T-cell (primary cell): ENCODE results near the gene MTMR4. TPM values are rescaled to one million over a fixed set of nuclear protein-coding genes. Genes with fewer than 3 reads are reported as not detected.
A peak's percentile ranks its signal among the peaks of the same experiment; 100 is the strongest.

Experiments
- ATAC-seq, 4 experiments: fragments of 200-7000 bp in 3 of 4; fragments of 150-1000 bp in 1 of 4; cut with Tn5 transposase; replicated peaks in 1 of 4; 1 replicate in 3 of 4; 2 replicates in 1 of 4; pipeline ENCODE4 v1.10.0; 2021; ENCODE audit warnings: moderate library complexity in 3 of 4, mild to moderate bottlenecking in 2 of 4, moderate number of reproducible peaks in 1 of 4
- CTCF ChIA-PET, 2 donors: fragments of 300-600 bp; sonication (Branson Sonifier 250); formaldehyde crosslinking; loops; one replicate each; lab custom pipeline; 2022; ENCODE audit warnings: antibody characterized with exemption in 2 of 2; lab: Charles Lee
- POLR2A ChIA-PET, 2 donors: fragments of 300-600 bp; sonication (Branson Sonifier 250); formaldehyde crosslinking; loops; one replicate each; lab custom pipeline; 2022; ENCODE audit warnings: antibody characterized with exemption in 2 of 2; lab: Charles Lee
- DNase-seq, 35 experiments: peaks; one replicate each; pipeline versions ENCODE4 v3.0.0 to v3.0.0-alpha.2; 2013 to 2023
- H3K27ac ChIP-seq: one replicate; pipeline ENCODE4 v1.5.1; 2013; ENCODE audit warnings: low read length
- H3K27me3 ChIP-seq, 2 experiments: replicated peaks in 1 of 2; 1 replicate in 1 of 2; 2 replicates in 1 of 2; pipeline versions ENCODE4 v1.6.1 to v1.7.0; 2013; ENCODE audit warnings: low read length in 1 of 2, mixed read lengths in 1 of 2; ENCODE audit not compliant: control insufficient read depth in 2 of 2, insufficient read depth in 2 of 2; ENCODE audit errors: extremely low read depth in 1 of 2
- H3K36me3 ChIP-seq, 2 donors: 1 replicate in 1 of 2; 2 replicates in 1 of 2; pipeline versions ENCODE4 v1.6.1 to v1.7.0; 2013; ENCODE audit warnings: low read length in 1 of 2; ENCODE audit not compliant: control insufficient read depth in 2 of 2, insufficient read depth in 1 of 2; ENCODE audit errors: extremely low read depth in 1 of 2
- H3K4me1 ChIP-seq, 2 experiments: 1 replicate in 1 of 2; 2 replicates in 1 of 2; pipeline versions ENCODE4 v1.6.1 to v1.7.0; 2013; ENCODE audit warnings: low read length in 2 of 2, mixed read lengths in 1 of 2; ENCODE audit not compliant: insufficient read depth in 2 of 2, control insufficient read depth in 1 of 2; ENCODE audit errors: extremely low read depth in 1 of 2
- H3K4me3 ChIP-seq, 2 donors: 1 replicate in 1 of 2; 2 replicates in 1 of 2; pipeline versions ENCODE4 v1.5.1 to v1.7.0; 2013; ENCODE audit warnings: mild to moderate bottlenecking in 2 of 2, low read length in 1 of 2, moderate library complexity in 1 of 2; ENCODE audit not compliant: control insufficient read depth in 1 of 2; ENCODE audit errors: extremely low read depth in 1 of 2
- H3K9me3 ChIP-seq: 2 replicates; pipeline ENCODE4 v1.7.0; 2013
- H3K27ac Mint-ChIP-seq, 2 donors: one replicate each; pipeline ENCODE4 v1.8.0; 2020 to 2021; ENCODE audit warnings: mild to moderate bottlenecking in 2 of 2, mixed read lengths in 2 of 2
- H3K27me3 Mint-ChIP-seq, 2 donors: one replicate each; pipeline ENCODE4 v1.8.0; 2021 to 2022; ENCODE audit warnings: mixed read lengths in 2 of 2
- H3K36me3 Mint-ChIP-seq: one replicate; pipeline ENCODE4 v1.8.0; 2021; ENCODE audit warnings: mixed read lengths
- H3K4me1 Mint-ChIP-seq, 3 donors: one replicate each; pipeline ENCODE4 v1.8.0; 2020 to 2022; ENCODE audit warnings: mixed read lengths in 3 of 3, mild to moderate bottlenecking in 1 of 3
- H3K4me3 Mint-ChIP-seq, 3 donors: one replicate each; pipeline ENCODE4 v1.8.0; 2020 to 2022; ENCODE audit warnings: mild to moderate bottlenecking in 3 of 3, mixed read lengths in 3 of 3, moderate library complexity in 3 of 3
- H3K9me3 Mint-ChIP-seq, 3 donors: one replicate each; pipeline ENCODE4 v1.8.0; 2020 to 2022; ENCODE audit warnings: mixed read lengths in 3 of 3
- WGBS: methylation state at CpG from one replicate; pipeline ENCODE4 v1.1.5; 2013; ENCODE audit warnings: missing lambda C conversion rate; ENCODE audit not compliant: insufficient coverage; 5-methylcytosine and 5-hydroxymethylcytosine counted together
- total RNA-seq, 35 experiments: library from RNA in 6 of 35; stranded (reverse) in 6 of 35; fragments of 120-200 nt in 1 of 35; gene quantifications; one replicate each; pipeline versions ENCODE4 v1.2.1 to v1.2.4 and lab custom pipeline; 2013 to 2026

MTMR4 gene
- total RNA-seq, 5 donors from 2014 or later (not counting 1 experiment from before 2014, with no cell fraction given) = 43.1 to 55.1 (median 53.1) TPM

- ChIA-PET POLR2A (no interaction called here), CTCF (interaction anchor here in 1 of 2 donors (0.6 kb wide), 1 partner anchor 394 kb away, joined by 3 read pairs; no protein-coding TSS in a partner anchor)
- Histone ChIP-seq H3K4me1 (peaks cover 0 to 16% of the 10 kb centered on the region in 2 experiments), H3K36me3 (no peaks in the 10 kb centered on the region), H3K4me3 (no peak overlapping the region), H3K27ac (no peak overlapping the region), H3K27me3 (peaks cover 0 to 59% of the 10 kb centered on the region in 2 experiments), H3K9me3 (no peaks in the 10 kb centered on the region)
- H3K9me3 Mint-ChIP-seq = no peaks in the 10 kb centered on the region
- WGBS = 40% methylated on average over 1 of the region's 2 CpGs
- peak overlapping the region; percentile 28 to 61 (median 54) for H3K4me3 Mint-ChIP-seq
- H3K27me3 Mint-ChIP-seq = peaks cover 28% of the 10 kb centered on the region in 2 donors
- no peaks in the 10 kb centered on the region for H3K36me3 Mint-ChIP-seq
- ATAC-seq = no peak
- H3K27ac Mint-ChIP-seq = no peak overlapping the region
- DNase-seq = no peak
- H3K4me1 Mint-ChIP-seq = peaks cover 0 to 5% (median 3%) of the 10 kb centered on the region in 3 donors
These were observed 16.2 kb upstream of the MTMR4 start for GRCh38 chr17:58530655-58531054.

GRCh38 chr17:58529275-58529674, 14.8 kb upstream of the MTMR4 start:
- POLR2A ChIA-PET = no interaction called here
- Histone ChIP-seq H3K4me3 (no peak overlapping the region), H3K4me1 (peaks cover 0 to 16% of the 10 kb centered on the region in 2 experiments), H3K9me3 (no peaks in the 10 kb centered on the region), H3K27ac (no peak overlapping the region), H3K36me3 (no peaks in the 10 kb centered on the region), H3K27me3 (peaks cover 0 to 54% of the 10 kb centered on the region in 2 experiments)
- H3K36me3 Mint-ChIP-seq = no peaks in the 10 kb centered on the region
- no peak for DNase-seq
- H3K4me3 Mint-ChIP-seq = no peak overlapping the region
- CTCF ChIA-PET = interaction anchor here in 1 of 2 donors (0.5 kb wide), 1 partner anchor 10 kb away, joined by 3 read pairs; no protein-coding TSS in a partner anchor
- H3K27ac Mint-ChIP-seq = no peak overlapping the region
- no peak for ATAC-seq
- peaks cover 16 to 22% of the 10 kb centered on the region in 2 donors for H3K27me3 Mint-ChIP-seq
- H3K9me3 Mint-ChIP-seq = no peaks in the 10 kb centered on the region
- WGBS = 83% methylated on average over 1 of the region's 1 CpG
- peaks cover 0 to 5% (median 3%) of the 10 kb centered on the region in 3 donors for H3K4me1 Mint-ChIP-seq

- H3K27ac Mint-ChIP-seq = no peak overlapping the region
- H3K4me1 ChIP-seq = peaks cover 0 to 16% of the 10 kb centered on the region in 2 experiments
- no peak overlapping the region for H3K27ac ChIP-seq
- H3K36me3 Mint-ChIP-seq = no peaks in the 10 kb centered on the region
- H3K27me3 Mint-ChIP-seq = peaks cover 15 to 19% of the 10 kb centered on the region in 2 donors
- H3K27me3 ChIP-seq = peaks cover 0 to 46% of the 10 kb centered on the region in 2 experiments
- ChIA-PET CTCF (interaction anchor here in 1 of 2 donors (0.6 kb wide), 1 partner anchor 11 kb away, joined by 3 read pairs; no protein-coding TSS in a partner anchor), POLR2A (interaction anchor here in 1 of 2 donors (0.6 kb wide), 1 partner anchor 26 kb away, joined by 6 read pairs; no protein-coding TSS in a partner anchor)
- no peaks in the 10 kb centered on the region for H3K9me3 Mint-ChIP-seq
- peaks cover 0 to 5% (median 3%) of the 10 kb centered on the region in 3 donors for H3K4me1 Mint-ChIP-seq
- WGBS = 60% methylated on average over 1 of the region's 3 CpGs
- H3K4me3 Mint-ChIP-seq = no peak overlapping the region
- no peak overlapping the region for H3K4me3 ChIP-seq
- no peaks in the 10 kb centered on the region for H3K9me3 ChIP-seq
- DNase-seq = no peak
- H3K36me3 ChIP-seq = no peaks in the 10 kb centered on the region
- ATAC-seq = no peak
These were observed 14.0 kb upstream of the MTMR4 start for GRCh38 chr17:58528443-58528842.

GRCh38 chr17:58527949-58528348, 13.5 kb upstream of the MTMR4 start:
- Mint-ChIP-seq H3K4me1 (peaks cover 0 to 5% (median 3%) of the 10 kb centered on the region in 3 donors), H3K27me3 (peaks cover 10 to 18% of the 10 kb centered on the region in 2 donors), H3K27ac (no peak overlapping the region), H3K36me3 (no peaks in the 10 kb centered on the region), H3K9me3 (no peaks in the 10 kb centered on the region), H3K4me3 (no peak overlapping the region)
- CTCF ChIA-PET = interaction anchor here in 1 of 2 donors (0.7 kb wide), 1 partner anchor 11 kb away, joined by 3 read pairs; no protein-coding TSS in a partner anchor
- no peak overlapping the region for H3K4me3 ChIP-seq
- no peaks in the 10 kb centered on the region for H3K9me3 ChIP-seq
- H3K36me3 ChIP-seq = no peaks in the 10 kb centered on the region
- DNase-seq (no peak), ATAC-seq (no peak)
- 100% methylated on average over 1 of the region's 3 CpGs for WGBS
- H3K4me1 ChIP-seq = peaks cover 0 to 16% of the 10 kb centered on the region in 2 experiments
- POLR2A ChIA-PET = interaction anchor here in 1 of 2 donors (0.6 kb wide), 1 partner anchor 27 kb away, joined by 6 read pairs; no protein-coding TSS in a partner anchor
- H3K27ac ChIP-seq = no peak overlapping the region
- peaks cover 0 to 43% of the 10 kb centered on the region in 2 experiments for H3K27me3 ChIP-seq

- POLR2A ChIA-PET = no interaction called here
- H3K27me3 Mint-ChIP-seq = peaks cover 6 to 12% of the 10 kb centered on the region in 2 donors
- peaks cover 0 to 2% (median 2%) of the 10 kb centered on the region in 3 donors for H3K4me1 Mint-ChIP-seq
- ATAC-seq (no peak), DNase-seq (no peak)
- no peaks in the 10 kb centered on the region for H3K36me3 Mint-ChIP-seq
- no peak overlapping the region for H3K4me3 Mint-ChIP-seq
- Histone ChIP-seq H3K27ac (no peak overlapping the region), H3K36me3 (no peaks in the 10 kb centered on the region), H3K27me3 (peaks cover 0 to 37% of the 10 kb centered on the region in 2 experiments), H3K4me1 (peaks cover 0 to 13% of the 10 kb centered on the region in 2 experiments), H3K9me3 (no peaks in the 10 kb centered on the region), H3K4me3 (no peak overlapping the region)
- no CpG with 5 or more reads among the region's 2 CpGs for WGBS
- CTCF ChIA-PET = interaction anchor here in 1 of 2 donors (0.7 kb wide), 1 partner anchor 11 kb away, joined by 3 read pairs; no protein-coding TSS in a partner anchor
- H3K27ac Mint-ChIP-seq = no peak overlapping the region
- H3K9me3 Mint-ChIP-seq = no peaks in the 10 kb centered on the region
These were observed 12.9 kb upstream of the MTMR4 start for GRCh38 chr17:58527306-58527705.

GRCh38 chr17:58525239-58525638, 10.8 kb upstream of the MTMR4 start:
- Mint-ChIP-seq H3K27ac (no peak overlapping the region), H3K4me1 (no peaks in the 10 kb centered on the region), H3K9me3 (no peaks in the 10 kb centered on the region), H3K27me3 (peaks cover 4 to 12% of the 10 kb centered on the region in 2 donors), H3K4me3 (no peak overlapping the region), H3K36me3 (no peaks in the 10 kb centered on the region)
- Histone ChIP-seq H3K4me3 (no peak overlapping the region), H3K27ac (no peak overlapping the region), H3K36me3 (no peaks in the 10 kb centered on the region), H3K9me3 (no peaks in the 10 kb centered on the region), H3K4me1 (no peaks in the 10 kb centered on the region), H3K27me3 (peaks cover 0 to 19% of the 10 kb centered on the region in 2 experiments)
- 58% methylated on average over 2 of the region's 3 CpGs for WGBS
- DNase-seq = no peak
- ChIA-PET CTCF (no interaction called here), POLR2A (no interaction called here)
- no peak for ATAC-seq
